Thyroid gland (tissue), 4 donors: ENCODE data around the gene LETM1.

Source experiments
- POLR2A ChIP-seq, 2 donors: fragments of 450-650 bp; IDR thresholded peaks; one replicate each; pipeline ENCODE4 v1.6.1; 2017; ENCODE audit warnings: antibody characterized with exemption in 2 of 2, mild to moderate bottlenecking in 2 of 2, moderate library complexity in 1 of 2
- TF ChIP-seq, protein P1 (sequence below), 6 experiments: fragments of 200-600 bp in 3 of 6; fragments of 450-650 bp in 3 of 6; sonication (generic) in 3 of 6; IDR thresholded peaks; one replicate each; pipeline ENCODE4 v1.5.1; 2016 to 2019; ENCODE audit warnings: antibody characterized with exemption in 6 of 6, mild to moderate bottlenecking in 2 of 6, inconsistent platforms in 1 of 6, moderate library complexity in 1 of 6

DNA sequence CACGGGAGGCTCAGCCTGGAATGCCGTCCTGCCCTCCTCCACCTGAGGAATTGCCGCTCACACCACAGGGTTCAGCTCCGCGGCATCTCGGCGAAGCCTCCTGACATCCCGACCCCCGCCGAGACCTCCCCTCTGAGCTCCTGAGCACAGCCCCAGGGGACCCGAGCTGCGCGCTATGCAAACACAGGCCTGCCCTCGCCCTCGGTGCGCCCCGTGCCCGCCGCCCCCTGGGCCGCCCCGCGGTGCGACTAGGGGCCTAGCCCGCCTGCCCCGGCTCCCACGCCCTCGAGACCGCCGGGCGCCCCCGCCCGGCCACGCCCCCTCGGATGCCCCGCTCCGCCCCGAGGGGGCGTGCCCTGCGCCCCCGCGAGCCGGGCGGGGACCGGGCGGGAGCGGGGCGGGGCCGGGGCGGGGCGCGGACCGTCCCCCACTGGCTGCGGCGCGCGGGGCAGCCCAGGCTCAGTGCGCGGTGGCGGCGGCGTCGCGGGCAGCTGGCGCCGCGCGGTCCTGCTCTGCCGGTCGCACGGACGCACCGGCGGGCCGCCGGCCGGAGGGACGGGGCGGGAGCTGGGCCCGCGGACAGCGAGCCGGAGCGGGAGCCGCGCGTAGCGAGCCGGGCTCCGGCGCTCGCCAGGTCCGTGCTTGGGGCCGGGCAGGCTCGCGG is 63.0 kb downstream of the LETM1 start, which contains the start of gene FGFR3:
- TF ChIP-seq, protein P1, sequence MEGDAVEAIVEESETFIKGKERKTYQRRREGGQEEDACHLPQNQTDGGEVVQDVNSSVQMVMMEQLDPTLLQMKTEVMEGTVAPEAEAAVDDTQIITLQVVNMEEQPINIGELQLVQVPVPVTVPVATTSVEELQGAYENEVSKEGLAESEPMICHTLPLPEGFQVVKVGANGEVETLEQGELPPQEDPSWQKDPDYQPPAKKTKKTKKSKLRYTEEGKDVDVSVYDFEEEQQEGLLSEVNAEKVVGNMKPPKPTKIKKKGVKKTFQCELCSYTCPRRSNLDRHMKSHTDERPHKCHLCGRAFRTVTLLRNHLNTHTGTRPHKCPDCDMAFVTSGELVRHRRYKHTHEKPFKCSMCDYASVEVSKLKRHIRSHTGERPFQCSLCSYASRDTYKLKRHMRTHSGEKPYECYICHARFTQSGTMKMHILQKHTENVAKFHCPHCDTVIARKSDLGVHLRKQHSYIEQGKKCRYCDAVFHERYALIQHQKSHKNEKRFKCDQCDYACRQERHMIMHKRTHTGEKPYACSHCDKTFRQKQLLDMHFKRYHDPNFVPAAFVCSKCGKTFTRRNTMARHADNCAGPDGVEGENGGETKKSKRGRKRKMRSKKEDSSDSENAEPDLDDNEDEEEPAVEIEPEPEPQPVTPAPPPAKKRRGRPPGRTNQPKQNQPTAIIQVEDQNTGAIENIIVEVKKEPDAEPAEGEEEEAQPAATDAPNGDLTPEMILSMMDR (IDR thresholded peaks at IDR 0.05) = no peak
- TF ChIP-seq POLR2A (IDR thresholded peaks at IDR 0.05) = peak in 1 of 2 donors; percentile 57
